Esophagus (tissue), 2 donors: ENCODE measurements around the gene OLFM1. TPM values are rescaled to one million over a fixed set of nuclear protein-coding genes. Genes with fewer than 3 reads are reported as not detected.
"Not testable (repeated sequence)": the region's sequence is repeated elsewhere in the genome, so short reads cannot be mapped to it uniquely, and the experiment has no call there.

Experiments used
- H3K27ac ChIP-seq, 2 donors: one replicate each; pipeline ENCODE4 v1.5.1; 2013; ENCODE audit warnings: low read depth in 2 of 2, mild to moderate bottlenecking in 2 of 2, inconsistent platforms in 1 of 2, low read length in 1 of 2, moderate library complexity in 1 of 2
- H3K27me3 ChIP-seq, 2 donors: one replicate each; pipeline ENCODE4 v1.6.1; 2013; ENCODE audit warnings: low read length in 2 of 2, control low read depth in 1 of 2, mild to moderate bottlenecking in 1 of 2; ENCODE audit not compliant: insufficient read depth in 2 of 2, control insufficient read depth in 1 of 2
- H3K36me3 ChIP-seq, 2 donors: one replicate each; pipeline ENCODE4 v1.6.1; 2013; ENCODE audit warnings: low read length in 1 of 2; ENCODE audit not compliant: control insufficient read depth in 2 of 2, insufficient read depth in 2 of 2
- H3K4me1 ChIP-seq, 2 donors: one replicate each; pipeline ENCODE4 v1.6.1; 2013; ENCODE audit warnings: low read length in 1 of 2; ENCODE audit not compliant: control insufficient read depth in 2 of 2, insufficient read depth in 2 of 2
- H3K4me3 ChIP-seq, 2 donors: one replicate each; pipeline ENCODE4 v1.5.1; 2013; ENCODE audit warnings: low read length in 2 of 2, mild to moderate bottlenecking in 2 of 2, low read depth in 1 of 2, moderate library complexity in 1 of 2
- H3K9me3 ChIP-seq, 2 donors: one replicate each; pipeline ENCODE4 v1.6.1; 2013; ENCODE audit warnings: mild to moderate bottlenecking in 2 of 2, low read depth in 1 of 2, low read length in 1 of 2, moderate library complexity in 1 of 2; ENCODE audit not compliant: control insufficient read depth in 2 of 2, insufficient read depth in 1 of 2
- WGBS, 2 donors: extraction: QIAGEN DNeasy Blood & Tissue Kit; methylation state at CpG; one replicate each; pipeline ENCODE4 v1.1.7; 2013; 5-methylcytosine and 5-hydroxymethylcytosine counted together
- polyA plus RNA-seq, 2 donors: library from polyadenylated mRNA; stranded (reverse); fragments of 200-250 nt; gene quantifications; one replicate each; pipeline ENCODE4 v1.2.3, GENCODE V29; 2013
- donor health status: healthy with polysubstance abuse.
- donor health status: Bipolar disorder and iron deficiency.

Gene OLFM1
- polyA plus RNA-seq, 2 donors, result 2.3 to 4.8 TPM

DNA sequence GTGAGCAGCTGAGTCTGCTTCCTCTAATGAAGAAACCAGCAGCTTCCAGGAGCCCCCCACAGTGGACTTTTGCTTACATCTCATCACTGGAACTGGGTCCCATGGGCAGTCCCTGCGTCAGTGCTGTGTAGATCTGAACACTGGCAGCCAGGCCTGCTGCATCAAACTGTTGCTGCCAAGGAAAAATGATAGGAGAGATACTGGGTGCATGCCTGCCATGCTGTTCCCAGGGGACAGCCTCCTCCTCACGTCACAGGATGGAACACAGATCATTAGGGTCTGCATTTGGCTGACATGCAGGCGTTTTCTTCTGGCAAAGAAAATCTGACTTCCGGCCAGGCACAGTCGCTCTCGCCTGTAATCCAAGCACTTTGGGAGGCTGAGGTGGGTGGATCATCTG is 67.9 kb downstream of the OLFM1 start:
- WGBS, 2 donors, result 76% methylated on average over 6 of the region's 6 CpGs
- no peaks in the 10 kb centered on the region for H3K4me1 ChIP-seq
- H3K27me3 ChIP-seq, result peaks cover 0 to 3% of the 10 kb centered on the region in 2 donors
- peaks cover 0 to 3% of the 10 kb centered on the region in 2 donors for H3K9me3 ChIP-seq
- no peak overlapping the region for H3K27ac ChIP-seq
- H3K4me3 ChIP-seq, result no peak overlapping the region
- H3K36me3 ChIP-seq, result no peaks in the 10 kb centered on the region

GRCh38 chr9:135156525-135157510 is 69.3 kb downstream of the OLFM1 start:
- WGBS, 2 donors, result 32% methylated on average over 20 of the region's 20 CpGs
- Histone ChIP-seq H3K4me3 (no peak overlapping the region), H3K27me3 (peaks cover 0 to under 1% of the 10 kb centered on the region in 2 donors), H3K36me3 (no peaks in the 10 kb centered on the region), H3K4me1 (no peaks in the 10 kb centered on the region), H3K9me3 (no peaks in the 10 kb centered on the region), H3K27ac (no peak overlapping the region)

DNA sequence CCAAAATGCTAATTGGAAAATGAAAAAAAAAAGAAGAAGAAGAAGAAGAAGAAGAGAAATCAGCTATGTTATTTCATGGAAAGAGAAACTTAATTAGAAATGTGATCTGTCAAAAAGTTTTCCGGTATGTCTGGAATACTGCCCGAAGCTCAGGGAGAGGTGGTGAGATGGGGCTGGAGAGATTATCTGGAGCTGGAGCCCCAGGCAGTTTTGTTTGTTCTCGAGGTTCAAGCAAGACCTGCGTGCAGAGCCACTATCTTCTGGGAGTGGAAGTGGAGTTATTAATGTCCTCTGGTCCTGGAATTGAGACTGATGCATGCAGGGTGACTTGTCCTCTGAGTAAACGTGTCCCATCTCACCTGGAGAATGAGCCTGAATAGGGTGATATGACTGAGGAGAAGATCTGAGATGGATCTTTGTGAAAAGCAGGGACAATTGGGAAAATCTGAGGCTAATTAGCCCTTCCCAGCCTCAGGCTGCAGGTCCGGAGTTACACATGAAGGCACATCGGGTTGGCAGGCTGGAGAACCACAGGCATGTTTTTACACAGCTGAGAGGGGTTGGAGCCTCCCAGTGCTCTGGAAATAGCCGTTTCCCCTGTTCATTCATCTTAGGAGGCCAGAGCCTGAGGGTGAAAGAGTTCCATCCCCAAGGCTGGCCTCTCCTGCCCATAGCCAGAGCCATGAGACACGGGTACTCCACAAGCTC is 70.5 kb downstream of the OLFM1 start:
- H3K9me3 ChIP-seq, result no peaks in the 10 kb centered on the region
- no peak overlapping the region for H3K4me3 ChIP-seq
- H3K27me3 ChIP-seq, result no peaks in the 10 kb centered on the region
- WGBS, 2 donors, result 67 to 72% methylated on average over 9 of the region's 9 CpGs
- no peaks in the 10 kb centered on the region for H3K4me1 ChIP-seq
- no peaks in the 10 kb centered on the region for H3K36me3 ChIP-seq
- H3K27ac ChIP-seq, result no peak overlapping the region

GRCh38 chr9:135158564-135158937 is 71.1 kb downstream of the OLFM1 start:
- no peaks in the 10 kb centered on the region for H3K4me1 ChIP-seq
- H3K27me3 ChIP-seq, result no peaks in the 10 kb centered on the region
- 77 to 79% methylated on average over 6 of the region's 6 CpGs for WGBS, 2 donors
- no peaks in the 10 kb centered on the region for H3K9me3 ChIP-seq
- H3K36me3 ChIP-seq, result no peaks in the 10 kb centered on the region
- no peak overlapping the region for H3K27ac ChIP-seq
- no peak overlapping the region for H3K4me3 ChIP-seq

DNA sequence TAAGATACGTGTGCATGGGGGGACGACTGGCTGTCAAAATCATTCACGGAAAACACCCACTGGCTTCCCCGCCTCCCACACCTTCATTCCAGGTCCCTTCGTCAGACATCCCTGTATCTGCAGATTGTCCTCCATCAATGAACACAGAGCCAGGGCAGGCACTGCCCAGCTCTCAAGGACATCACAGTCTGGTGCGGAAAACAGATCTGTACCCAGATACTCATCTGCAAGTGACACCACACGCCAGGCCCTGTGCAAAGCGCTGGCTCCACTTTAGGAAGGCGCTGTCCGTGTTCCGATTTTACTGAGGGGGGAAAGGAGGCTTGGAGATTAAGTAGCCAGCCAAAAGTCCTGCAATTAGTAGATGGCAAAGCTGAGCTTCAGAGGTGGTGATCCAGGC is 72.3 kb downstream of the OLFM1 start:
- Histone ChIP-seq H3K4me1 (no peaks in the 10 kb centered on the region), H3K4me3 (no peak overlapping the region), H3K9me3 (no peaks in the 10 kb centered on the region), H3K27ac (no peak overlapping the region), H3K27me3 (no peaks in the 10 kb centered on the region), H3K36me3 (no peaks in the 10 kb centered on the region)
- WGBS, 2 donors, result 78 to 80% methylated on average over 11 of the region's 11 CpGs

DNA sequence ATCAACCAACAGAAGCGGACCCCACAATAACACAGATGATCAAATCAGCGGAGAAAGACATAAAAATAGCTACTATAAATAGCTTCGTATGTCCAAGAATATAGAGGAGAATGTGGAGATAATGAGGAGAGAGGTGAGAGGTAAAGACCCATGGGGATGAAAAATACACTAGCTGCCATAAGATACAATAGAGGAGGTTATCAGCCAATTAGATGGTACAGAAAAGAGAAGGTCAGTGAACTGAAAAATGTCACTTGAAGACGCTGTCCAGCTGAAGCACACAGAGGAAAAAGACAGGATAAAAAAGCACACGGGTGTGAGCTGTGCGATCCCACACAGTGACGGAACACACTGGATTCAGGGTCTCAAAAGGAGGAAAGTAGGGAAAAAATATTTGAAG is 73.4 kb downstream of the OLFM1 start:
- no peak overlapping the region for H3K27ac ChIP-seq
- H3K27me3 ChIP-seq, result peaks cover 0 to 4% of the 10 kb centered on the region in 2 donors
- no peak overlapping the region for H3K4me3 ChIP-seq
- H3K4me1 ChIP-seq, result no peaks in the 10 kb centered on the region
- 75% methylated on average over 7 of the region's 7 CpGs for WGBS, 2 donors
- H3K36me3 ChIP-seq, result no peaks in the 10 kb centered on the region
- H3K9me3 ChIP-seq, result no peaks in the 10 kb centered on the region

DNA sequence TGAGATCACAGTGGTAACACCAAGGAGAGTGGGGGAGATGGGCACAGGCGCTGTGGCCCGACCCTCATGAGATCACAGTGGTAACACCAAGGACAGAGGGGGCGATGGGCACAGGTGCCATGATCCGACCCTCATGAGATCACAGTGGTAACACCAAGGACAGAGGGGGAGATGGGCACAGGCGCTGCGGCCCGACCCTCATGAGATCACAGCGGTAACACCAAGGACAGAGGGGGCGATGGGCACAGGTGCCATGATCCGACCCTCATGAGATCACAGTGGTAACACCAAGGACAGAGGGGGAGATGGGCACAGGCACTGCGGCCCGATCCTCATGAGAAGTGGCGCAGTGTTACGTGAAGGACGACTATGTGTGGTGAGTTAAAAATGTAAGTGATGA is 75.1 kb downstream of the OLFM1 start:
- H3K9me3 ChIP-seq, H3K27ac ChIP-seq, H3K4me3 ChIP-seq, H3K36me3 ChIP-seq, H3K4me1 ChIP-seq, H3K27me3 ChIP-seq: not testable (repeated sequence)
- WGBS, 2 donors, result 88 to 90% methylated on average over 12 to 15 of the region's 15 CpGs

GRCh38 chr9:135163023-135163780 is 75.7 kb downstream of the OLFM1 start:
- Histone ChIP-seq H3K9me3 (no peaks in the 10 kb centered on the region), H3K4me3 (no peak overlapping the region), H3K27me3 (peaks cover 0 to 4% of the 10 kb centered on the region in 2 donors), H3K36me3 (no peaks in the 10 kb centered on the region), H3K27ac (no peak overlapping the region), H3K4me1 (no peaks in the 10 kb centered on the region)
- WGBS, 2 donors, result 73 to 74% methylated on average over 11 of the region's 11 CpGs

- WGBS, 2 donors, result 77 to 81% methylated on average over 11 of the region's 11 CpGs
- no peaks in the 10 kb centered on the region for H3K9me3 ChIP-seq
- no peak overlapping the region for H3K4me3 ChIP-seq
- no peaks in the 10 kb centered on the region for H3K36me3 ChIP-seq
- no peak overlapping the region for H3K27ac ChIP-seq
- no peaks in the 10 kb centered on the region for H3K4me1 ChIP-seq
- peaks cover 0 to 4% of the 10 kb centered on the region in 2 donors for H3K27me3 ChIP-seq
Observed at GRCh38 chr9:135164036-135164435, 76.6 kb downstream of the OLFM1 start.
